ENCODE results near the gene SPIRE2.

DNA sequence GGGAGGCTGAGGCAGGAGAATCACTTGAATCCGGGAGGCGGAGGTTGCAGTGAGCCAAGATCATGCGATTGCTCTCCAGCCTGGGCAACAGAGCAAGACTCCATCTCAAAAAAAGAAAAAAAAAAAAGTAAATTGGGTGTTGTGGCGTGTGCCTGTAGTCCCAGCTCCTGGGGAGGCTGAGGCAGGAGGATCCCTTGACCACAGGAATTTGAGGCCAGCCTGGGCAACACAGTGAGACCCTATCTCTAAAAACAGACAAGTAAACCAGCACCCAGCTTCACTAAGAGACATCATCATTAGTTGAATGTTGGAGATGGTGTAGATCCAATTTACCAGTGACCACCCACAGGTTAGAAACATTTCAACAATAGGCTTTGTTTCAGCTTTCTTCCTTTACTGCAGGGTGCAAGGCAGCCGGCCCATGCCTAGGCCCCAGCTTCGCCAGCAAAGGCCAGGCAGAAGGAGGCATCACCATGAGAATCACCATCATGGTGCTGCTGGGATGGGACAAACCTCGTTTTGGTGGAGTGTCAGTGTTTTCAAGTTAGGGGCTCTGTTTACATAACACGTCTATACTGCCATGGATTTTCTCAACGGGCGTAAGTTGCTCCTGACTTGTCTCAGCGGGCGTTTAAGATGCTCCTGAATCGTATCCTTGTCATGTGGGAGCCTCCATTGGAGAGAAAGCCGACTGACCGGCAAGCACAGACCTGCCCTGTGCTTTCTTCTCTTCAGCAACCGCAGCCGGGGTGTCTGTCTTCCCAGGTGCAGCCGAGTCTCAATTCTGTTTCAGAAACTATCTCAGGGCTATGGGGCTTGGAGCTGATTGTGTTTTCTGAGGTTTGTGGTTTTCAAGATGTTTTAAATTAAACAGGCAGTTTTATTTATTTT, 52.4 kb downstream of the SPIRE2 start:
- no peak for TF ChIP-seq EZH2phosphoT487 (IDR thresholded peaks at IDR 0.05; ENCODE audit: insufficient read depth, low read depth)
- no peak for TF ChIP-seq EZH2 (IDR thresholded peaks at IDR 0.05; ENCODE audit: insufficient read depth, poor library complexity, severe bottlenecking)
